Left lobe of liver (tissue), 2 donors: ENCODE data around the gene ZBTB20. TPM values are rescaled to one million over a fixed set of nuclear protein-coding genes. Genes with fewer than 3 reads are reported as not detected.
A peak's percentile ranks its signal among the peaks of the same experiment; 100 is the strongest.
"Not testable (repeated sequence)": the region's sequence is repeated elsewhere in the genome, so short reads cannot be mapped to it uniquely, and the experiment has no call there.

Experiments
- ATAC-seq: fragments of 200-7000 bp; cut with Tn5 transposase; one replicate; pipeline ENCODE4 v1.9.1; 2020; ENCODE audit warnings: mild to moderate bottlenecking, moderate library complexity
- DNase-seq: peaks from one replicate; pipeline ENCODE4 v3.0.0-alpha.2; 2020; ENCODE audit warnings: low spot score
- total RNA-seq: library from RNA; stranded (reverse); gene quantifications from one replicate; pipeline ENCODE4 v1.2.1, GENCODE V29; 2021
- donor health status: DM: no; HTN: no; CAD: no; lungs with moderate emphysema.
- donor health status: DM: no; HTN: yes; CAD: no.

The ZBTB20 gene
- total RNA-seq, 1 donor from 2014 or later: 50.6 TPM

- no peak for ATAC-seq
These were observed 1.2 kb upstream of the ZBTB20 start for GRCh38 chr3:115148142-115148790.

GRCh38 chr3:115147329-115148141, 447 bp upstream of the ZBTB20 start:
- DNase-seq (peak; percentile 99), ATAC-seq (peak; percentile 81)

More at GRCh38 chr3:115148142-115148790, 1.2 kb upstream of the ZBTB20 start:
- no peak for DNase-seq

- ATAC-seq (peak; percentile 4), DNase-seq (peak; percentile 50)
These were observed 1.1 kb downstream of the ZBTB20 start for GRCh38 chr3:115146032-115146417.

GRCh38 chr3:115141033-115141757, 5.9 kb downstream of the ZBTB20 start:
- ATAC-seq (no peak), DNase-seq (no peak)

GRCh38 chr3:115139072-115139471, 8.0 kb downstream of the ZBTB20 start:
- DNase-seq: no peak

GRCh38 chr3:115134648-115135347, 12.3 kb downstream of the ZBTB20 start:
- no peak for DNase-seq
- no peak for ATAC-seq

More at GRCh38 chr3:115139072-115139471, 8.0 kb downstream of the ZBTB20 start:
- no peak for ATAC-seq

GRCh38 chr3:115127208-115127607, 19.9 kb downstream of the ZBTB20 start:
- DNase-seq (no peak), ATAC-seq (no peak)

GRCh38 chr3:115120597-115120996, 26.5 kb downstream of the ZBTB20 start:
- ATAC-seq (no peak), DNase-seq (no peak)

GRCh38 chr3:115113367-115113766, 33.7 kb downstream of the ZBTB20 start:
- DNase-seq: no peak

GRCh38 chr3:115111632-115112031, 35.5 kb downstream of the ZBTB20 start:
- ATAC-seq (no peak), DNase-seq (no peak)

More at GRCh38 chr3:115113367-115113766, 33.7 kb downstream of the ZBTB20 start:
- peak; percentile 43 for ATAC-seq

- DNase-seq: no peak
- ATAC-seq: no peak
These were observed 36.3 kb downstream of the ZBTB20 start for GRCh38 chr3:115110830-115111229.

GRCh38 chr3:115110066-115110465, 37.0 kb downstream of the ZBTB20 start:
- not testable (repeated sequence) for DNase-seq, ATAC-seq

GRCh38 chr3:115108614-115109013, 38.5 kb downstream of the ZBTB20 start:
- ATAC-seq (no peak), DNase-seq (no peak)

- no peak for DNase-seq
- ATAC-seq: no peak
These were observed 45.0 kb downstream of the ZBTB20 start for GRCh38 chr3:115102046-115102445.

- no peak for DNase-seq
- no peak for ATAC-seq
These were observed 46.3 kb downstream of the ZBTB20 start for GRCh38 chr3:115100806-115101205.

- ATAC-seq (peak; percentile 97), DNase-seq (no peak)
These were observed 47.0 kb downstream of the ZBTB20 start for GRCh38 chr3:115099986-115100571.

- DNase-seq: no peak
These were observed 47.7 kb downstream of the ZBTB20 start for GRCh38 chr3:115099134-115099985.

GRCh38 chr3:115098354-115099073, 48.6 kb downstream of the ZBTB20 start:
- no peak for DNase-seq
- ATAC-seq: no peak

More at GRCh38 chr3:115099134-115099985, 47.7 kb downstream of the ZBTB20 start:
- peak; percentile 52 for ATAC-seq

GRCh38 chr3:115095236-115095635, 51.9 kb downstream of the ZBTB20 start:
- no peak for ATAC-seq
- DNase-seq: no peak
